ENCODE data around the gene RPTOR. TPM values are rescaled to one million over a fixed set of nuclear protein-coding genes. Genes with fewer than 3 reads are reported as not detected.

Gene RPTOR
- total and polyA plus RNA-seq, 10 of the 15 experiments (the other 5 are each of a cell fraction or from before 2014, with no cell fraction given): 0.18 to 32.1 (median 7.8) TPM

DNA sequence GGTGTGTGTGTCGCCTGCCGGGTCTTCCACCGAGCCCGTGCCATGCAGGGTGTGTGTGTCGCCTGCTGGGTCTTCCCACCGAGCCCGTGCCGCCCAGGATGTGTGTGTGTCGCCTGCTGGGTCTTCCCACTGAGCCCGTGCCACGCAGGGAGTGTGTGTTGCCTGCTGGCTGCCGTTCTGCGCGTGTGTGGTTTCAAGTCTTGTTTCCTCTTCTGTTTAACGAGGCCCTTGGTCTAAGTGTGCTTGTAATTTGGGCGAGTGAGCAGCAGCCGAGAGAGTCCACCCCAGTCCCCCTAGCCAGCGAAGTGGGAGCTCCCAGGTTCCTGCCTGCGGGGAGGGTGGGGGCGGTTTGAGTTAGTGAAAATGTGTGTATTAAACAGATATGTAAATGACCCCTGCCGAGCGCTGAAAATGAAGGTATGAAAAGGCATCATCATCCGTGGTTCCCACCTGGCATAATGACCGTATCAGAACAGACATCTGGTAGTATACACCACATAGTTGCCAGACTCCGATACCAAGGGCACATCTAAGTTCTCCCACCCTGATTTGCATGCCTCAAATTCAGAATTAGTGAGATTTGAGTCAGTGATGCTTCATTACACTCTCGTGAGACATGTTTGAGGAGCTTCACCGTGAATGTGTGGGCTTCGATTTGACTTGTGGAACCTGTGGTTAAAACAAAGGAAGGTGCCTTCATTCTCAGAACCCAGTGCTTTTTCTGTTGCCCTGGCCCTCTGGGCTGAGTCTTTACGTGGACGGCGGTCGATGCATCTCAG is 332.5 kb downstream of the RPTOR start (continued):
- TF ChIP-seq, protein P1, sequence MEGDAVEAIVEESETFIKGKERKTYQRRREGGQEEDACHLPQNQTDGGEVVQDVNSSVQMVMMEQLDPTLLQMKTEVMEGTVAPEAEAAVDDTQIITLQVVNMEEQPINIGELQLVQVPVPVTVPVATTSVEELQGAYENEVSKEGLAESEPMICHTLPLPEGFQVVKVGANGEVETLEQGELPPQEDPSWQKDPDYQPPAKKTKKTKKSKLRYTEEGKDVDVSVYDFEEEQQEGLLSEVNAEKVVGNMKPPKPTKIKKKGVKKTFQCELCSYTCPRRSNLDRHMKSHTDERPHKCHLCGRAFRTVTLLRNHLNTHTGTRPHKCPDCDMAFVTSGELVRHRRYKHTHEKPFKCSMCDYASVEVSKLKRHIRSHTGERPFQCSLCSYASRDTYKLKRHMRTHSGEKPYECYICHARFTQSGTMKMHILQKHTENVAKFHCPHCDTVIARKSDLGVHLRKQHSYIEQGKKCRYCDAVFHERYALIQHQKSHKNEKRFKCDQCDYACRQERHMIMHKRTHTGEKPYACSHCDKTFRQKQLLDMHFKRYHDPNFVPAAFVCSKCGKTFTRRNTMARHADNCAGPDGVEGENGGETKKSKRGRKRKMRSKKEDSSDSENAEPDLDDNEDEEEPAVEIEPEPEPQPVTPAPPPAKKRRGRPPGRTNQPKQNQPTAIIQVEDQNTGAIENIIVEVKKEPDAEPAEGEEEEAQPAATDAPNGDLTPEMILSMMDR (IDR thresholded peaks at IDR 0.05 in 2 of 3, conservative IDR thresholded peaks at IDR 0.05 in 1 of 3; ENCODE audit: control insufficient read depth in 2 of 3, extremely low read depth in 1 of 3, insufficient read depth in 1 of 3, low read depth in 3 of 3, low read length in 3 of 3): no peak

DNA sequence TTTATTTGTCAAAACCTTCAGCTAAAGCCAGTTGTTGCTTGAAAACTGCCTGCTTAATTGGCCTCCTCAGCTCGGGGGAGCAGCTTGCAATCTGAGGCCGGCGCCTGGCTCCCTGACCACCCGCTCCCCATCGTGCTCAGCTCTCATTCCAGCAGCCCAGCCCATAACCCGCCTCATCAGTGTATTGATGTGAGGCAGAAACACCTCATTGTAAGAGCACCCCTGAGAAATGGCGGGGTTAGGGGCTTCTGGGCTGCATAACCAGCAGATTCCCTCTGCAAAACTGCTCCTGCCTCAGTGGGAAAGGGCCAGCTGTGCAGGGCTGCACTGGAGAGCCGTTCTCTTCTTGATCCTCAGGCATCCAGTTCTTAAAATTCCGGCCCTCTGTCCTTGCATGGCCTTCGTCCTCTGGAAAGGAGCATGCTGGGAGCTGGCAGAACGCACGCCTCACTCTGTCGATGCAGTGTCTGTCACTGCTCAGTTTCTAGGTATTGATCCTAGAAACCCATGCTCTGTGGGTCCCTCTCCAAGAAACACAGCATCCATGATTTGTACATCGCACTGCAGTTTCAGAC is 333.2 kb downstream of the RPTOR start:
- intact Hi-C loops (cut with micrococcal nuclease; ENCODE audit: unreplicated experiment): loop anchor here (1.0 kb wide), 5 partner anchors 13 to 51 kb away; no protein-coding TSS in a partner anchor
- no peak for TF ChIP-seq TARDBP (IDR thresholded peaks at IDR 0.05; ENCODE audit: borderline replicate concordance)
- CTCF ChIA-PET: interaction anchor here (0.5 to 1.5 kb wide), 9 partner anchors 12 to 141 kb away, joined by 3 to 15 read pairs (median 4); no protein-coding TSS in a partner anchor
- DNase-seq (ENCODE audit: low read depth, low spot score) (no peak), FAIRE-seq (no peak), ATAC-seq (no peak; the same call in 2 of the 3 replicates)
- BruUV-seq (replicated peaks): no TSS peak
- peak overlapping the region; percentile 53; the same call in 1 of the 2 replicates for H3K9ac ChIP-seq (ENCODE audit: control insufficient read depth, insufficient read depth, low read length)
- no peaks in the 10 kb centered on the region for H3K79me2 ChIP-seq (ENCODE audit: control insufficient read depth, insufficient read depth, low read length)
- H2AFZ ChIP-seq (ENCODE audit: control insufficient read depth, low read depth, low read length): no peak overlapping the region
- no peak overlapping the region for H3K4me3 ChIP-seq
- SMC1A ChIA-PET (ENCODE audit: uncharacterized antibody, unreplicated experiment): interaction anchor here (0.6 to 2.1 kb wide), 16 partner anchors 10 to 273 kb away, joined by 3 to 22 read pairs (median 4); no protein-coding TSS in a partner anchor
- peak overlapping the region; percentile 58 for H3K4me2 ChIP-seq (ENCODE audit: control insufficient read depth, insufficient read depth)
- POLR2A ChIA-PET: interaction anchor here (1.1 to 1.8 kb wide), 4 partner anchors 14 to 52 kb away, joined by 3 to 12 read pairs (median 4); no protein-coding TSS in a partner anchor
- RAD21 ChIA-PET (ENCODE audit: unreplicated experiment): interaction anchor here (0.8 to 1.8 kb wide), 8 partner anchors 14 to 141 kb away, joined by 3 to 11 read pairs (median 4); no protein-coding TSS in a partner anchor
- no peaks in the 10 kb centered on the region for H3K27me3 ChIP-seq (replicated peaks in 1 of 2; ENCODE audit: control insufficient read depth in 2 of 2, insufficient read depth in 2 of 2, low read length in 1 of 2)
- H3K27ac ChIP-seq (ENCODE audit: control insufficient read depth, insufficient read depth): peak overlapping the region; percentile 79
- H3K36me3 ChIP-seq (ENCODE audit: control insufficient read depth in 2 of 2, insufficient read depth in 2 of 2, low read length in 1 of 2): peaks cover 4 to 6% of the 10 kb centered on the region in 2 experiments; a peak in 3 of 4 replicates
- WGBS (ENCODE audit: insufficient coverage, insufficient replicate concordance, low lambda C conversion rate, missing lambda C conversion rate): 44% methylated on average over 14 of the region's 14 CpGs
- no peaks in the 10 kb centered on the region for H3K9me3 ChIP-seq (replicated peaks; ENCODE audit: control insufficient read depth, insufficient read depth, low read length)
- in situ Hi-C loops (cut with MboI): no loop called here
- peaks cover 21% of the 10 kb centered on the region for H3K4me1 ChIP-seq (ENCODE audit: control insufficient read depth, insufficient read depth, low read length)
- no peaks in the 10 kb centered on the region for H4K20me1 ChIP-seq (ENCODE audit: control insufficient read depth, insufficient read depth)
